WTC11 (cell line): ENCODE data around the gene IZUMO1.

Source experiments
- CBFB ChIP-seq: sonication (generic); formaldehyde crosslinking; IDR thresholded peaks from 2 replicates; pipeline ENCODE4 v1.8.1; 2022; ENCODE audit warnings: mild to moderate bottlenecking, low read depth, missing genetic modification reagents
- CTCF ChIP-seq: fragments of 200-600 bp; IDR thresholded peaks from 2 replicates; pipeline ENCODE4 v1.8.0; 2022; ENCODE audit warnings: antibody characterized with exemption
- ETV6 ChIP-seq: sonication (generic); formaldehyde crosslinking; IDR thresholded peaks from 2 replicates; pipeline ENCODE4 v1.8.1; 2022; ENCODE audit warnings: mild to moderate bottlenecking, missing genetic modification reagents
- HMGXB4 ChIP-seq: sonication (generic); formaldehyde crosslinking; IDR thresholded peaks from 2 replicates; pipeline ENCODE4 v1.8.1; 2023; ENCODE audit warnings: mild to moderate bottlenecking, moderate library complexity, missing genetic modification reagents
- NFE2L1 ChIP-seq: sonication (generic); formaldehyde crosslinking; IDR thresholded peaks from 2 replicates; pipeline ENCODE4 v1.8.1; 2023; ENCODE audit warnings: missing genetic modification reagents
- NR2C2 ChIP-seq: sonication (generic); formaldehyde crosslinking; IDR thresholded peaks from 2 replicates; pipeline ENCODE4 v1.8.0; 2022; ENCODE audit warnings: mild to moderate bottlenecking, missing genetic modification reagents
- OVOL2 ChIP-seq: fragments of 250-450 bp; sonication (Bioruptor Pico); IDR thresholded peaks from 2 replicates; pipeline ENCODE4 v1.9.0; 2021; ENCODE audit warnings: mild to moderate bottlenecking, borderline replicate concordance
- SP1 ChIP-seq: sonication (generic); formaldehyde crosslinking; conservative IDR thresholded peaks from 2 replicates; pipeline ENCODE4 v1.8.1; 2022; ENCODE audit warnings: missing genetic modification reagents
- ZNF121 ChIP-seq: sonication (generic); formaldehyde crosslinking; IDR thresholded peaks from 2 replicates; pipeline ENCODE4 v1.8.0; 2023; ENCODE audit warnings: missing genetic modification reagents
- ZNF512 ChIP-seq: sonication (generic); formaldehyde crosslinking; IDR thresholded peaks from 2 replicates; pipeline ENCODE4 v1.8.1; 2022; ENCODE audit warnings: missing genetic modification reagents, borderline replicate concordance
- TF ChIP-seq, protein P1 (sequence below): sonication (generic); formaldehyde crosslinking; IDR thresholded peaks from 2 replicates; pipeline ENCODE4 v1.8.1; 2022; ENCODE audit warnings: low read depth, missing genetic modification reagents, borderline replicate concordance
- TF ChIP-seq, protein P2 (sequence below): sonication (generic); formaldehyde crosslinking; IDR thresholded peaks from 2 replicates; pipeline ENCODE4 v1.8.1; 2023; ENCODE audit warnings: mild to moderate bottlenecking, missing genetic modification reagents
- TF ChIP-seq, protein P3 (sequence below): sonication (generic); formaldehyde crosslinking; IDR thresholded peaks from 2 replicates; pipeline ENCODE4 v1.8.0; 2022; ENCODE audit warnings: mild to moderate bottlenecking, missing genetic modification reagents

- TF ChIP-seq, protein P1, sequence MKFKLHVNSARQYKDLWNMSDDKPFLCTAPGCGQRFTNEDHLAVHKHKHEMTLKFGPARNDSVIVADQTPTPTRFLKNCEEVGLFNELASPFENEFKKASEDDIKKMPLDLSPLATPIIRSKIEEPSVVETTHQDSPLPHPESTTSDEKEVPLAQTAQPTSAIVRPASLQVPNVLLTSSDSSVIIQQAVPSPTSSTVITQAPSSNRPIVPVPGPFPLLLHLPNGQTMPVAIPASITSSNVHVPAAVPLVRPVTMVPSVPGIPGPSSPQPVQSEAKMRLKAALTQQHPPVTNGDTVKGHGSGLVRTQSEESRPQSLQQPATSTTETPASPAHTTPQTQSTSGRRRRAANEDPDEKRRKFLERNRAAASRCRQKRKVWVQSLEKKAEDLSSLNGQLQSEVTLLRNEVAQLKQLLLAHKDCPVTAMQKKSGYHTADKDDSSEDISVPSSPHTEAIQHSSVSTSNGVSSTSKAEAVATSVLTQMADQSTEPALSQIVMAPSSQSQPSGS (CRISPR knock-in tag) = no peak
- no peak for TF ChIP-seq ZNF121 (CRISPR knock-in tag)
- TF ChIP-seq SP1 (CRISPR knock-in tag) = no peak
- TF ChIP-seq CTCF = no peak
- no peak for TF ChIP-seq NR2C2 (CRISPR knock-in tag)
- no peak for TF ChIP-seq CBFB
- no peak for TF ChIP-seq ETV6
- no peak for TF ChIP-seq OVOL2 (CRISPR knock-in tag)
- TF ChIP-seq, protein P2, sequence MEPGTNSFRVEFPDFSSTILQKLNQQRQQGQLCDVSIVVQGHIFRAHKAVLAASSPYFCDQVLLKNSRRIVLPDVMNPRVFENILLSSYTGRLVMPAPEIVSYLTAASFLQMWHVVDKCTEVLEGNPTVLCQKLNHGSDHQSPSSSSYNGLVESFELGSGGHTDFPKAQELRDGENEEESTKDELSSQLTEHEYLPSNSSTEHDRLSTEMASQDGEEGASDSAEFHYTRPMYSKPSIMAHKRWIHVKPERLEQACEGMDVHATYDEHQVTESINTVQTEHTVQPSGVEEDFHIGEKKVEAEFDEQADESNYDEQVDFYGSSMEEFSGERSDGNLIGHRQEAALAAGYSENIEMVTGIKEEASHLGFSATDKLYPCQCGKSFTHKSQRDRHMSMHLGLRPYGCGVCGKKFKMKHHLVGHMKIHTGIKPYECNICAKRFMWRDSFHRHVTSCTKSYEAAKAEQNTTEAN (CRISPR knock-in tag) = no peak
- no peak for TF ChIP-seq ZNF512 (CRISPR knock-in tag)
- no peak for TF ChIP-seq NFE2L1 (CRISPR knock-in tag)
- TF ChIP-seq HMGXB4 (CRISPR knock-in tag) = no peak
- TF ChIP-seq, protein P3, sequence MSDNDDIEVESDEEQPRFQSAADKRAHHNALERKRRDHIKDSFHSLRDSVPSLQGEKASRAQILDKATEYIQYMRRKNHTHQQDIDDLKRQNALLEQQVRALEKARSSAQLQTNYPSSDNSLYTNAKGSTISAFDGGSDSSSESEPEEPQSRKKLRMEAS (CRISPR knock-in tag) = no peak
Measured at GRCh38 chr19:48702701-48703100, 44.0 kb downstream of the IZUMO1 start.
